CD4-positive, alpha-beta T cell treated with Interferon alpha-2 for 1 hour (primary cell): ENCODE measurements around the gene CHRNB4.
"Not testable (repeated sequence)": the region's sequence is repeated elsewhere in the genome, so short reads cannot be mapped to it uniquely, and the experiment has no call there.

Experiments used
- DNase-seq, 2 donors: peaks; one replicate each; pipeline ENCODE4 v3.0.0-alpha.2; 2020 to 2022

CHRNB4 gene

GRCh38 chr15:78641102-78641748 lies at the start of gene CHRNB4:
Gene CHRNB4 (minus strand): TSS chr15:78641210. CDS start chr15:78641133, 77 bp downstream.
- no peak for DNase-seq

DNA sequence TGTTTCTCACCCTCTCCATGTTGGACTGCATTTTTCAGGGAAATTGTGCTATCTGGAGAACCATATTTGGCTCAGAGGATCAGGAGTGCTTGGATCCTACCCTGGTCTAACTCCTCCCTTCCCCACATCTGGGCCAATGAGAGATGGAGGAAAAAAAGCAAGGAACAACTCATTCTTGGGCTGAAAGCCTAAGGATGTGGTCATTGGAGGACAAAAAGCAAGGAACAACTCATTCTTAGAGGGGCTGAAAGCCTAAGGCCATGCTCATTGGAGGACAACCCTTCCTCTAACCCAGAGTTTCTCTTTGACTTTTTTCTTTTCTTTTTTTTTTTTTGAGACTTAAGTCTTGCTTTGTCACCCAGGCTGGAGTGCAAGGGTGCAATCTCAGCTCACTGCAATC lies 48.6 kb upstream of the CHRNB4 start:
- DNase-seq = no peak

DNA sequence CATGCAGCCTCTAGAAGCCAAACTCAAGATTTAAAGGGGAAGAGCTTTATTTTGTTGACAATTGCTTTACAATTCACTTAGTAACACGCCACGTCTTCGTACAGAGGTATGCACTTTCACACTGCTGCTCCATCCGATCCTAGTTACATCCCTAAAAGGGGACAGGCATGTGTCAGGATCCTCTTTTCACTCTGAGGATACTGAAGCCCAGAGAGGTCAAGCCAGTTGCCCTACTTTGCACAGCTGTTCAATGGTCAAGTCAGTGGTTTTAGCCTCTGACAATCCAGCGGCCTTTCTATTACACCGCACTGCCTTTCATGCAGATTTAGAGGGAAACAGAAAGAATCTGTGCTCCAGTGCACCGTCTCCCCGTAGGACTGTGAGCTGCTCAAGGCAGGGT lies 44.9 kb upstream of the CHRNB4 start:
- DNase-seq = no peak

- no peak for DNase-seq
Measured at GRCh38 chr15:78685159-78685921, 44.3 kb upstream of the CHRNB4 start.

GRCh38 chr15:78684657-78685056 lies 43.6 kb upstream of the CHRNB4 start:
- no peak for DNase-seq

- not testable (repeated sequence) for DNase-seq
Measured at GRCh38 chr15:78683599-78683998, 42.6 kb upstream of the CHRNB4 start.

- DNase-seq = no peak
Measured at GRCh38 chr15:78682693-78683410, 41.8 kb upstream of the CHRNB4 start.

DNA sequence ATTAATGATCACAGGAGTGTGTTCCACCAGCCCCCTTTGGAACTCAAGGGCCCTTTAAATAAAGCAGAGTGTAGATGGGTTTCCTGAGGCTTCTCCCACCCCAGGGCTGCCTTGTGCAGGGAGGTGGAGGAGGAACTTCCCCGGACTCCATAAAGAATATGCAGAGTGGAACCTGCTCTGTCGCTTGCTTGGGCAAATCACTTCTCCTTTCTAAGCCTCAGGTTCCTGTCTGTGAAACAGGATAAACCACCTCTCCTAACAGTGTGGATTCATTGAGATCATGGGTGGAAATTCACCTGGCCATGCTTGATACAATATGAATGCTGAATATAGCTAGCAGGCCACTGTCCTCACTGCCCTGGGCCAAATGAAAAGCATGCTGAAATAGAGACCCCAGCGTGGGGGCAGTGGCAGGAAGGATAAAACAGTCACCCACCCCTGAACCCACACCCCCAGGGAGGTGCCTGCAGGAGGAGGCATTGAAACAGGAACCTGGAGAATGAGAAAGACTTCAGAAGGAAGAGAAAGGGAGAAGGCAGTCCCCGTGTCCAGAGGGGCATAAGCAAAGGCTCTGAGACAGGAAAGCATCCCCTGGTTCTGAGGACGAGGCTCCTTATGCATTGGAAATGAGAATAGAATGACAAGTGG lies 41.1 kb upstream of the CHRNB4 start:
- no peak for DNase-seq

GRCh38 chr15:78681281-78682003 lies 40.4 kb upstream of the CHRNB4 start:
- DNase-seq = no peak

- peak in 1 of 2 donors; percentile 7 for DNase-seq
Measured at GRCh38 chr15:78680431-78681075, 39.5 kb upstream of the CHRNB4 start.

DNA sequence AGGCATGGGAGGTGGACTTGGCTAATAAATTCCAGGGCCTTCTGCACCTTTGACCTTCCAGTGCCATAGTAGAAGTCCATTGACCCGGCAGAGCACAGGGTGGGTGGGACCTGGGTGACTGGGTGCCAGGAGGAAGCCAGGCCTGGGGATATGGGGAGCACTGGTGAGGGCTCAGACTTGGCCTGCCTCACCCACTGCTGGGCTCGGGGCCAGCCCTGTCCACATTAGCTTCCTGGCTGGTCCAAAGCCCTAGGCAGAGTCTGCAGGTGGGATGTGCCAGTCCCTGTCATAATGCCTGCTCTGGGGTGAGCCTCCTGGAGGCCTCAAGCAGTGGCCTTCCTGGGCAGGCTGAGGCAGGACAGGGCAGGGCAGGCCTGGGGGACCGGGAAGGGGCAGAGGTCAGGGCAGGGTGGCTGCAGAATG lies 38.1 kb upstream of the CHRNB4 start:
- no peak for DNase-seq

GRCh38 chr15:78676424-78677110 lies 35.6 kb upstream of the CHRNB4 start:
- no peak for DNase-seq

DNA sequence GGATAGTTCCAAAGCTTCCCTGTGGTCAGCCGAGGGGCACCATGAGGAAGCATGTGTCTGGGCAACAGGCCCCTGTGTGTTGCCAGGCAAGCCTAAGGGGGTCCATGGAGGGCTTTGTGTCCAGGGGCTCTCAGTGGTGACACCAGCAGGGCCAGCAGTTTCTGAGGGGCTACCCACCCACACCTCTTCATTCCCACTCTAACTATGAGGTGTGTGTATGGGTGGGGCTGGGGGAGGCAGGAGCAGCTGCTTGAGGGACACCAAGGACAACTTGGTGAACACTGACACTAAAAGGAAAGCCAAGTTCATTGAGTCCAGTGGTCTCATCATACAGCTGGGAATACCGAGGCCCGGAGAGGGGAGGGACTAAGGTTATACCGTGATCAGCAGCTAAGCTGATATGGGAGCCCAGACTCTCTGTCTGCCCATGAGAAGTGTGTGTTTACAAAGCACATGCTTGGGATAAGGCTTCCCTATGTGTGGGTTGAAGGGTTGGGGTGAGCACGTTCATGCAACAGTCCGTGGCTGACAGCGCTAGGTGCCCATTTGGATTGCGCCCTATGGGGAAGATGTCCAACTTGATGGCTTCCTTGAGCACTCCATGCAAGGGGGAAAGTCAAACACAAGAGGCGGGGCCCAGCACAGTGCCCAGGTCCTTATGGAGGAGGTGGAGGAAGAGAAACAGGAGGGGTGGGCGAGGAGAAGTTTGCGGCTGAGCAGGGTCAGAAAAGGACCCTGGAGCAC lies 34.8 kb upstream of the CHRNB4 start:
- DNase-seq = no peak

- no peak for DNase-seq
Measured at GRCh38 chr15:78675206-78675605, 34.2 kb upstream of the CHRNB4 start.

GRCh38 chr15:78673917-78674444 lies 33.0 kb upstream of the CHRNB4 start:
- DNase-seq = no peak

- no peak for DNase-seq
Measured at GRCh38 chr15:78673476-78673875, 32.5 kb upstream of the CHRNB4 start.

- DNase-seq = no peak
Measured at GRCh38 chr15:78672285-78673014, 31.4 kb upstream of the CHRNB4 start.

GRCh38 chr15:78671626-78672211 lies 30.7 kb upstream of the CHRNB4 start:
- no peak for DNase-seq

DNA sequence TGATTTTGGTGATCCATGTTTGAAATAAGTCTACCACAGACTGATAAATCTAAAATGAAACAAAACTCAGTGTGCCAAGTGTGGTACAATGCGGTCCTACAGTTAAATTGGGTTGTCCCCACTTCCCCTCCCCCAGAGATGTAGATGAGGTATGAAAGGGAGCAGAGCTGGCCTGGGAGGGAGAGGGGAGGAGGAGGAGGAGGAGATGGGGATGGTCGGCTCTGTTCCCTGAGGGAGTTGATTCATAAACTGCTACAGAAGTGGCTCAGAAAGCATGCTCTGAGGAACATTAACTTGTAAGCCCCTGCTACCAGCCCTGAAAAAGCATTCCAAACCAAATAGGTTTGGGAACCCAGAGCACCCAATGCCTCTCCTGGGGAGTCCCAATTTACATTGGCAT lies 28.0 kb upstream of the CHRNB4 start:
- DNase-seq = no peak
